Right lobe of liver (tissue), 6 donors: ENCODE measurements around the gene APOBEC2. TPM values are rescaled to one million over a fixed set of nuclear protein-coding genes. Genes with fewer than 3 reads are reported as not detected.

Experiments
- ATAC-seq, 4 donors: fragments of 200-7000 bp; cut with Tn5 transposase; one replicate each; pipeline ENCODE4 v1.9.1; 2020; ENCODE audit warnings: mild to moderate bottlenecking in 4 of 4, moderate library complexity in 4 of 4
- DNase-seq, 3 donors: peaks; one replicate each; pipeline ENCODE4 v3.0.0-alpha.2; 2020
- H3K27ac ChIP-seq, 3 donors: fragments of 200-600 bp; one replicate each; pipeline ENCODE4 v1.8.0; 2022
- H3K27me3 ChIP-seq, 2 donors: fragments of 200-600 bp; one replicate each; pipeline ENCODE4 v1.8.0; 2022
- H3K36me3 ChIP-seq, 4 donors: fragments of 200-600 bp; sonication (generic) in 1 of 4; one replicate each; pipeline versions ENCODE4 v1.5.1 to v1.8.0; 2017 to 2022; ENCODE audit warnings: control low read depth in 1 of 4
- H3K4me1 ChIP-seq, 4 donors: fragments of 200-600 bp; sonication (generic) in 1 of 4; one replicate each; pipeline versions ENCODE4 v1.5.1 to v1.8.0; 2017 to 2022; ENCODE audit warnings: control low read depth in 1 of 4
- H3K4me3 ChIP-seq, 3 donors: fragments of 200-600 bp; one replicate each; pipeline ENCODE4 v1.8.0; 2022
- H3K9me3 ChIP-seq, 4 donors: fragments of 200-600 bp; sonication (generic) in 1 of 4; one replicate each; pipeline versions ENCODE4 v1.5.1 to v1.8.0; 2017 to 2022; ENCODE audit warnings: control low read depth in 1 of 4
- CTCF ChIP-seq, 4 donors: fragments of 200-600 bp in 3 of 4; fragments of 450-650 bp in 1 of 4; IDR thresholded peaks; one replicate each; pipeline versions ENCODE4 v1.5.1 to v1.8.0; 2016 to 2022; ENCODE audit warnings: antibody characterized with exemption in 4 of 4, mild to moderate bottlenecking in 2 of 4
- POLR2A ChIP-seq: fragments of 450-650 bp; IDR thresholded peaks from one replicate; pipeline ENCODE4 v1.6.1; 2017; ENCODE audit warnings: antibody characterized with exemption, mild to moderate bottlenecking
- WGBS: methylation state at CpG from one replicate; pipeline ENCODE4 v1.1.6; 2018; ENCODE audit warnings: low coverage, low lambda C conversion rate; ENCODE audit not compliant: insufficient coverage; ENCODE audit errors: missing lambda C conversion rate; 5-methylcytosine and 5-hydroxymethylcytosine counted together
- intact Hi-C, 2 donors: fragments of 100-400 bp; cut with DNase I; formaldehyde crosslinking; loops; one replicate each; pipeline versions ENCODE4 v1.11.2 to v1.14.1; 2022
- total RNA-seq, 6 experiments: library from RNA; depleted of rRNA in 2 of 6; stranded (reverse); fragments of >200 nt in 2 of 6; fragmentation: NEBNext Ultra II Directional in 3 of 6; extraction: Animal tissue kit (Norgen Biotek cat#: 25700) in 3 of 6; gene quantifications; one replicate each; pipeline versions ENCODE4 v1.1.0 to v1.2.4, GENCODE V29; 2016 to 2023
- donor health status: DM: no; HTN: yes; CAD: no.
- donor health status: DM: no; HTN: no; CAD: no.
- donor health status: DM: no; HTN: no; CAD: no.
- donor health status: DM: no; HTN: yes; CAD: no.
- donor health status: DM: no; HTN: yes; CAD: no.

Gene APOBEC2
- total RNA-seq, 6 experiments from 2014 or later: not detected

GRCh38 chr6:41073203-41073967, 20.4 kb downstream of the APOBEC2 start:
- peaks cover 0 to 44% (median 9%) of the 10 kb centered on the region in 4 donors for H3K4me1 ChIP-seq
- peak overlapping the region; percentile 80 to 92 (median 88) for H3K4me3 ChIP-seq
- intact Hi-C loops: no loop called here
- ATAC-seq (peak; percentile 29 to 43 (median 36)), DNase-seq (peak; percentile 90 to 94 (median 93))
- no peaks in the 10 kb centered on the region for H3K27me3 ChIP-seq
- TF ChIP-seq CTCF (IDR thresholded peaks at IDR 0.05) (peak in 3 of 4 donors; percentile 10 to 53 (median 41)), POLR2A (peak; percentile 98)
- peaks cover 0 to 8% (median 4%) of the 10 kb centered on the region in 4 donors for H3K36me3 ChIP-seq
- 0% methylated on average over 10 of the region's 74 CpGs for WGBS
- H3K9me3 ChIP-seq: no peaks in the 10 kb centered on the region
- peak overlapping the region; percentile 95 to 99 (median 98) for H3K27ac ChIP-seq

- H3K4me3 ChIP-seq: peak overlapping the region; percentile 80 to 92 (median 88)
- no peaks in the 10 kb centered on the region for H3K9me3 ChIP-seq
- WGBS: 2% methylated on average over 11 of the region's 11 CpGs
- H3K36me3 ChIP-seq: peaks cover 0 to 5% (median under 1%) of the 10 kb centered on the region in 4 donors
- peaks cover 0 to 44% (median 9%) of the 10 kb centered on the region in 4 donors for H3K4me1 ChIP-seq
- TF ChIP-seq POLR2A: no peak
- TF ChIP-seq CTCF (IDR thresholded peaks at IDR 0.05): no peak
- H3K27ac ChIP-seq: peak overlapping the region; percentile 95 to 99 (median 98)
- intact Hi-C loops: no loop called here
- no peak for DNase-seq
- H3K27me3 ChIP-seq: no peaks in the 10 kb centered on the region
- no peak for ATAC-seq
Measured at GRCh38 chr6:41073968-41074691, 21.1 kb downstream of the APOBEC2 start.

- Histone ChIP-seq H3K27ac (peak overlapping the region; percentile 95 to 99 (median 98)), H3K4me3 (peak overlapping the region; percentile 80 to 92 (median 88)), H3K4me1 (peaks cover 0 to 44% (median 9%) of the 10 kb centered on the region in 4 donors), H3K36me3 (peaks cover 0 to 9% (median 2%) of the 10 kb centered on the region in 4 donors), H3K9me3 (no peaks in the 10 kb centered on the region), H3K27me3 (no peaks in the 10 kb centered on the region)
- intact Hi-C loops: no loop called here
- WGBS: 13% methylated on average over 11 of the region's 11 CpGs
- no peak for ATAC-seq
- DNase-seq: peak; percentile 45 to 81 (median 70)
- TF ChIP-seq CTCF (IDR thresholded peaks at IDR 0.05) (no peak), POLR2A (no peak)
Measured at GRCh38 chr6:41074692-41075436, 21.9 kb downstream of the APOBEC2 start.
